HUES64 (cell line): ENCODE data around the gene AKR1B1.

Source experiments
- H3K27ac ChIP-seq: 2 replicates; pipeline ENCODE4 v1.7.0; 2013; ENCODE audit warnings: low read depth, low read length, inconsistent platforms
- H3K27me3 ChIP-seq: 2 replicates; pipeline ENCODE4 v1.6.1; 2013; ENCODE audit warnings: mild to moderate bottlenecking, low read length; ENCODE audit not compliant: insufficient read depth
- H3K36me3 ChIP-seq: 2 replicates; pipeline ENCODE4 v1.6.1; 2013; ENCODE audit warnings: mild to moderate bottlenecking, low read length; ENCODE audit not compliant: insufficient read depth
- H3K4me1 ChIP-seq: 2 replicates; pipeline ENCODE4 v1.6.1; 2013; ENCODE audit warnings: mild to moderate bottlenecking, low read length, moderate library complexity; ENCODE audit not compliant: insufficient read depth
- H3K4me3 ChIP-seq: 2 replicates; pipeline ENCODE4 v1.5.1; 2013; ENCODE audit warnings: mild to moderate bottlenecking, low read length, moderate library complexity
- H3K9ac ChIP-seq: 2 replicates; pipeline ENCODE4 v1.6.1; 2013; ENCODE audit warnings: mild to moderate bottlenecking, low read depth, low read length
- H3K9me3 ChIP-seq: 2 replicates; pipeline ENCODE4 v1.6.1; 2013; ENCODE audit warnings: low read depth, low read length; ENCODE audit not compliant: insufficient read depth
- WGBS: fragments of 150-250, 120-280 bp; methylation state at CpG from one replicate; pipeline ENCODE4 v1.1.7; 2013; ENCODE audit warnings: missing lambda C conversion rate; 5-methylcytosine and 5-hydroxymethylcytosine counted together

Gene AKR1B1

DNA sequence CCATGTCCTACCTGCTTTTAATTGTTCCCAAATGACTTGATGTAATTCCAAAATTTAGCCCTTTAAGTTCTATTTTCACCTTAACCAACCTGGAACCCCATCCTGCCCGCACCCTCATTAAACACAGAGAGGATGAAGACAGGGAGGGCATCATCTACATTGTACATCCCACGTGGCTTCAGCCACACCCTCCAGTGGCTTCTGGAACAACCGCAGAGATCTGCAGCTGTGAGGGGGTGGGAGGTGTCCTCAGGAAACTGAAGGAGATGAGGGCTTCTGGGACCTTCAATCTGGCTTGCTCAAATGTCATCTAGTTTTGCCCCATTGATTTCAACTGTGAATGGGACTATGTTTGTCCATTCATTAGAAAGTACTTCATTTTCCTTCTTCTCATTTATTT is 39.0 kb downstream of the AKR1B1 start:
- Histone ChIP-seq H3K27me3 (no peaks in the 10 kb centered on the region), H3K4me3 (no peak overlapping the region), H3K4me1 (peaks cover 3% of the 10 kb centered on the region; the same call in 1 of the 2 replicates), H3K27ac (no peak overlapping the region), H3K9me3 (no peaks in the 10 kb centered on the region), H3K36me3 (no peaks in the 10 kb centered on the region), H3K9ac (no peak overlapping the region)
- WGBS: 59% methylated on average over 3 of the region's 3 CpGs

DNA sequence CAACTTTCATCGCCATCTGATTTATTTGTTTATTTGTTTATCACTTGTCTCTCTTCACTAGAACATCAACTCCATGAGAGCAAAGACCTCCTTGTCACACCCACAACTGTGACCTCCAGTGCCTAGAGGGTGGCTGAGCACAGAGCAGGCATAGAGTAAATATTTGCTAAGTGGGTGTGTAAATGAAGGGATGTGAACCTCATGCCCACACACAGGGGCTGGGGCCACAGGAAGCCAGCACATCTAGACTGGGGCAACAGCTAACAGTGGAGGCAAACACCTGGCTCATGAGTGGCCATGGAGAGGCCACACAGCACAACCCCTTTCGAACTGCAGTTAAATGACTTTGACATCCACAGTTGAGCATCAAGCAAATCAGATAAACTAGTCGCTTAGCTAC is 39.8 kb downstream of the AKR1B1 start:
- Histone ChIP-seq H3K4me1 (no peaks in the 10 kb centered on the region; the same call in 1 of the 2 replicates), H3K27ac (no peak overlapping the region), H3K36me3 (no peaks in the 10 kb centered on the region), H3K9me3 (no peaks in the 10 kb centered on the region), H3K4me3 (no peak overlapping the region), H3K9ac (no peak overlapping the region), H3K27me3 (no peaks in the 10 kb centered on the region)
- 97% methylated on average over 3 of the region's 3 CpGs for WGBS

DNA sequence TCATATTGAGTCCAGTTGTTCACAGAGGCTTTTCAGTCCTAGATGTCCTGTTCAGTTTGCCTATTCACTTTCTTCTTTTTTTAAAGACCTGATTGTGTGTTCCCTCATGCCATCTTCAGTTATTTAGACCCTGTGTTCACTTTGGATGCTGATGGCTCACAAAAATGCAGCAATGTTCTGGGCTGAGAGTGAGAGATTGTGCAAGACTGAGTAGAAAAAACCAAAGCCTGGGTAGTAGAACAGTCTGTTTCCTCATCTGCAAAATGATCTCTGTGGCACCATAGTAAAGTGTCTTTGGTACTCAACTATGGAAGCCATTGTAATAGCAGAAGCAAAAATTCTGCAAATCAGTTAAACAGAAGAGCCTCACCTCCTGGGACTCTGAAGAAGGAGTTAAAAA is 43.2 kb downstream of the AKR1B1 start:
- Histone ChIP-seq H3K4me1 (no peaks in the 10 kb centered on the region; the same call in 1 of the 2 replicates), H3K9me3 (no peaks in the 10 kb centered on the region), H3K36me3 (no peaks in the 10 kb centered on the region), H3K4me3 (no peak overlapping the region), H3K27ac (no peak overlapping the region), H3K27me3 (no peaks in the 10 kb centered on the region), H3K9ac (no peak overlapping the region)

DNA sequence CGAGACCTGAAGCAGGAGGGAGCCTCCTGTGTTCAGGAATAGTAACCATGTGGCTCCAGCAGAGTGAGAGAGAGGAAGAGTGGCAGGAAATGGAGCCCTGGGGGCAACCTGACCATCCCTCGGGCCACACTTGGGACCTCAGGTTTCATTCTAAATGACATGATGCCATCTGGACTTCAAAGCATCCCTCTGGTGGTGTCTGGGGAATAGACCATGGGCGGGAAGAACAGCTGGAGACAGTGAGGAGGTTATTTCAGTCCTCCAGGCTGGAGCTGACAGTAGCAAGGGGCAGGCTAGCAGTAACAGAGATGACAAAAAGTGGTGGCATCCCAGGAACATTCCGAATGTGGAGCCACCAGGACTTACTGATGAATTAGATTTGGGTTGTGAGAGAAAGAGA is 44.8 kb downstream of the AKR1B1 start:
- Histone ChIP-seq H3K4me1 (no peaks in the 10 kb centered on the region), H3K36me3 (no peaks in the 10 kb centered on the region), H3K9ac (no peak overlapping the region), H3K4me3 (no peak overlapping the region), H3K9me3 (no peaks in the 10 kb centered on the region), H3K27me3 (no peaks in the 10 kb centered on the region), H3K27ac (no peak overlapping the region)
- 90% methylated on average over 4 of the region's 4 CpGs for whole genome bisulfite sequencing

DNA sequence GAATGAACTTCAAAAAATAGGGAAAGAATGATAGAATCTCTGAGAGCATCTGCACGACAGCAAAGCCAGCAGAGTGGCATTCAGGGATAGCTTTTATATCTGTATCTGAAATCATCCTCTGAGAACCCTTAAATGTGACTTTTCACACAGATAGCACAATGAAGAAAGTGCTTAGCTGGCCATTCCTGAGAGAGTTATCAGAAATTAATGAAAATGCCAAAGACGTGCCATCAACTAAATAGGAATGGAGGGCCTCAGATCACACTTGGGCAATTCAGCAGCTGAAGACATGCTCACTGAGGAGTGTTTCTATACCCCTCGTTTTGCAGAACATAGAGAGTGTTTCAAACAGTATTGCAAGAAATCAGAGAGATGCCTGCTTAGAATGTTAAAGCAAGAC is 51.6 kb downstream of the AKR1B1 start:
- 89% methylated on average over 3 of the region's 3 CpGs for WGBS

DNA sequence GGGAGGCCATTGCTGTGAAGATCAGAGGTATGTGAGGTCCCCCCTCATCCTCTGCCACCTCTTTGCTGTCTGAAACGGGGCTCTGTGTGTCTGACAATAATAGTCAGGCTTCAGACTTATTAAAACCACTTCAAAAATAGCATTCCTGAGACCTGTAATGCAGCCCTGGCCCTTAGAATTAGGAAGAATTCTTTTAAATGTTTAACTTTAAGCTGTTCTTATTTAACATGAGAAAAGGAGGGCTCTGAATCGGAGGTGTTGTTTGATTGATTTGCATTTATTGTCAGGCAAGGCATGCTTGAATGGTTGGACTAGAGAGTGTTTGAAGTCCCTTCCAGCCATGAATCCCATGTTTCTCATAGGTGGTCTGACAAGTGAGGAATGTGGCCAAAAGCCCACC is 52.5 kb downstream of the AKR1B1 start:
- no peaks in the 10 kb centered on the region for H3K9me3 ChIP-seq
- no peaks in the 10 kb centered on the region for H3K36me3 ChIP-seq
- no peaks in the 10 kb centered on the region for H3K27me3 ChIP-seq
- H3K4me3 ChIP-seq: no peak overlapping the region
- WGBS: 57% methylated on average over 2 of the region's 2 CpGs
- H3K4me1 ChIP-seq: peaks cover 5% of the 10 kb centered on the region; the same call in 1 of the 2 replicates
- H3K9ac ChIP-seq: no peak overlapping the region
- no peak overlapping the region for H3K27ac ChIP-seq

More for the DNA sequence above, 51.6 kb downstream of the AKR1B1 start:
- Histone ChIP-seq H3K9me3 (no peaks in the 10 kb centered on the region), H3K27ac (no peak overlapping the region), H3K9ac (no peak overlapping the region), H3K4me1 (peaks cover 5% of the 10 kb centered on the region; the same call in 1 of the 2 replicates), H3K4me3 (no peak overlapping the region), H3K36me3 (no peaks in the 10 kb centered on the region), H3K27me3 (no peaks in the 10 kb centered on the region)

DNA sequence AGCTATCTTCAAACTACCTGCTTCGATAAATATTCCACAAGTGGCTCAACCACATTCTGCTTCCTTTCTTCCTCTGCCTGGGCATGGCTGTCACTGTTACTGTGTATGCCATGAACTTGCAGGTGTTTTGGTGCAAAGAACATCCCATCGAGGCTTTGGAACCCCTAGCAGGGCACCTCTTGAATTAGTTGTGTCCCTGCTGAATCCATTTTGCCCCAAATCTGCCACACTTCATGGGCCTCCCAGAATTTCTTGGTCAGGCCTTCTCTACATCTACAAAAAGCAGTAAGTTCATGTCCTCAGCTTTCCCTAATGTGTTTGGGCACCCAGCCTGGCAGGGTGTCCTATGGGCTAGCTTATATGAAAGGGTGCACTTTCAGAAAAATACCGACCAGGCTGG is 53.6 kb downstream of the AKR1B1 start:
- Histone ChIP-seq H3K9ac (no peak overlapping the region), H3K4me1 (peaks cover 5% of the 10 kb centered on the region; the same call in 1 of the 2 replicates), H3K36me3 (no peaks in the 10 kb centered on the region), H3K27ac (no peak overlapping the region), H3K9me3 (no peaks in the 10 kb centered on the region), H3K4me3 (no peak overlapping the region), H3K27me3 (no peaks in the 10 kb centered on the region)
- WGBS: 81% methylated on average over 3 of the region's 3 CpGs

DNA sequence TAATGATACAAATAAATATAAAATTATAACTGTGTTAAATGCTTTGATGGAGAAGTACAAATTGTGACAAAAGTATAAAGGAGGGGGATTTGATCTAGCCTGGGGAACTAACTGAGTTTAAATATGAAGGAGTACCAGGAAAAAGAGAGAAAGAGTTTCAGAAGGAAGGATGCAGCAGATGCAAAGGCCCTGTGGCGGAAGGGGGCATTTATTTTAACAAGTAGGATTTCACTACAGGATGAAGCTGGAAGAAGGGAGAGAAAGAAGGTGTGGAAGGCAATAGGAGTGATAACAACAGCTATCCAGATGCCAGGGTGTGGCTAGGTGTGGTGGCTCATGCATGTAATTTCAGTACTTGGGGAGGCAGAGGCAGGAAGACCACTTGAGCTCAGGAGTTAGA is 55.8 kb downstream of the AKR1B1 start:
- no peaks in the 10 kb centered on the region for H3K27me3 ChIP-seq
- 95% methylated on average over 1 of the region's 1 CpG for WGBS
- no peak overlapping the region for H3K9ac ChIP-seq

DNA sequence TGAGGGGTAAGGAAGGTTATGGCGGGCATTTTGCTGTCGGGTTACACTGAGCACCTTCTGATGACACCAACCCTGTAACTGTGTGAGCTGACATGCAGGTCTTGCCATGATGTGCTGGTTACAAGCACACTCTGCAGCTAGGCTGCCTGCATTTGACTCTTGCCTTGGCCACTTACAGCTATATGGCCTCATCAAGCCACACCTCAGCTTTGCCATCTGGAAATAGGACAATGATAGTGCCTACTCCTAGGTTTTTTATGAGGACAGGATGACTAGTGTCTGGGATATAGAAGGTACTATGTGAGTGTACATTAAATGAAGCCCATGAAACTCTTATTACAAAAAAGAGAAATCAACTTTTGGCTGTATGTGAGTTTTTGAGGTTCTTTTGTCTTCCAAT is 58.0 kb downstream of the AKR1B1 start:
- Histone ChIP-seq H3K9me3 (no peaks in the 10 kb centered on the region), H3K36me3 (no peaks in the 10 kb centered on the region), H3K4me1 (no peaks in the 10 kb centered on the region), H3K9ac (no peak overlapping the region), H3K4me3 (no peak overlapping the region), H3K27ac (no peak overlapping the region), H3K27me3 (no peaks in the 10 kb centered on the region)
- 95% methylated on average over 2 of the region's 2 CpGs for WGBS

More for the DNA sequence above, 55.8 kb downstream of the AKR1B1 start:
- Histone ChIP-seq H3K36me3 (no peaks in the 10 kb centered on the region), H3K9me3 (no peaks in the 10 kb centered on the region), H3K27ac (no peak overlapping the region), H3K4me3 (no peak overlapping the region), H3K4me1 (peaks cover 5% of the 10 kb centered on the region; the same call in 1 of the 2 replicates)

DNA sequence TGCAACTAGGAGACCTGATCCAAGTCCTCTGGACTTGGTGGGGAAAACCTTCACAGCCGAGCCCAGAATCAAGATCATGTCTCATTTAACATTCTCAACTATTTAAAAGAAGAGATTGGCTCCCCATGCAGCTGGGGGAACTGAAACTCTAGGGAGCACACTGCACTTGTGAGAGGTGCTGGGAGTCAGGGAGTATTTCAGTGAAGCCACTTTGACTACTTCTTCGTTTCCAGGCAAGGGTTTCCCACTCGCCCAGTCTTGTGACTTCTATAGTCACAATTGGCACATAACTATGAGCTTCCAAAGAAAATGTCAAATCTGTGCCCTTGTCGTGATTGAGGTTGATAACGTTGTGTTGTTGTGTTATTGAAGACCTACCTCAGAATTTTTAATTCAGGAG is 62.9 kb downstream of the AKR1B1 start:
- H3K9me3 ChIP-seq: no peaks in the 10 kb centered on the region
- H3K4me1 ChIP-seq: no peaks in the 10 kb centered on the region
- no peak overlapping the region for H3K27ac ChIP-seq
- H3K27me3 ChIP-seq: no peaks in the 10 kb centered on the region
- no peaks in the 10 kb centered on the region for H3K36me3 ChIP-seq
- 91% methylated on average over 5 of the region's 5 CpGs for WGBS
- H3K9ac ChIP-seq: no peak overlapping the region
- H3K4me3 ChIP-seq: no peak overlapping the region

DNA sequence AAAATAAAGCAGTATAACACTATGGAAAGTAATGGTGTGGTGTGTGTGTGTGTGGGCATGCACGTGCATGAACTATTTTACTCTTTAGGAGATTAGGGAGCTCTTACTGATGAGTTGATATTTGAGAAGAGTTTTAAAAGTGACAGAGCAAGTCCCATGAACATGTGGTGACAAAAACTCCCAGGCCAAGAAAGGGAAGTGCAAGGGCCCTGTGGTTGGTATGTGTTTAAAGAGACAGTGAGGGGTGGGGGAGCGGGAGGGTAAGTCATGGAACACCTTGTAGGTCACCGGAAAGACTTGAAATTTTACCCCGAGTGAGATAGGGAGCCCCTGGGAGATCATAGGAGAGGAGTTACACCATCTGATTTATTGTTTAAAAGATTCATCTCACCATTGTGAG is 63.3 kb downstream of the AKR1B1 start:
- H3K9me3 ChIP-seq: no peaks in the 10 kb centered on the region
- no peaks in the 10 kb centered on the region for H3K27me3 ChIP-seq
- H3K36me3 ChIP-seq: no peaks in the 10 kb centered on the region
- no peak overlapping the region for H3K27ac ChIP-seq
- H3K4me3 ChIP-seq: no peak overlapping the region
- H3K4me1 ChIP-seq: no peaks in the 10 kb centered on the region
- H3K9ac ChIP-seq: no peak overlapping the region
- WGBS: 89% methylated on average over 4 of the region's 4 CpGs

DNA sequence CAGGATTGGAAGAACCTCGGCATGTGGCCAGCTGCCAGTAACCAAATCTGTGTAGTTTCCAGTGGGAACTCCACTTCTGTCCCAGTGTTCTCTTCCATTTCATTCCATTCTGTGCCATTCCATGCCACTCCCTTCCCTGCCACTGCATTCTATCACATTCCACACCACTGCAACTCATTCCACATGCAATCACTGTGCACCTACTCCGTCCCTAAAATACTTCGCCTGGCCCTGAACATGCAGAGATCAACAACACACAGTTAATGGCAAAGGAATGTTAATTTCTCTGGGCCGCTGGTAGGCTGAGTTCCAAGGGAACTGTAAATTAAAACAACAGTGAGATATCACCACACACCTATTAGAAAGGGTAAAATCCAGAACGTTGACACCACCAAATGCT is 64.8 kb downstream of the AKR1B1 start:
- H3K27me3 ChIP-seq: no peaks in the 10 kb centered on the region
- H3K9ac ChIP-seq: no peak overlapping the region
- H3K4me3 ChIP-seq: no peak overlapping the region
- H3K4me1 ChIP-seq: no peaks in the 10 kb centered on the region
- no peaks in the 10 kb centered on the region for H3K36me3 ChIP-seq
- H3K27ac ChIP-seq: no peak overlapping the region
- WGBS: 90% methylated on average over 5 of the region's 5 CpGs
- H3K9me3 ChIP-seq: no peaks in the 10 kb centered on the region
